Measurements from ENCODE around the gene EXOC3L1.

The EXOC3L1 gene

DNA sequence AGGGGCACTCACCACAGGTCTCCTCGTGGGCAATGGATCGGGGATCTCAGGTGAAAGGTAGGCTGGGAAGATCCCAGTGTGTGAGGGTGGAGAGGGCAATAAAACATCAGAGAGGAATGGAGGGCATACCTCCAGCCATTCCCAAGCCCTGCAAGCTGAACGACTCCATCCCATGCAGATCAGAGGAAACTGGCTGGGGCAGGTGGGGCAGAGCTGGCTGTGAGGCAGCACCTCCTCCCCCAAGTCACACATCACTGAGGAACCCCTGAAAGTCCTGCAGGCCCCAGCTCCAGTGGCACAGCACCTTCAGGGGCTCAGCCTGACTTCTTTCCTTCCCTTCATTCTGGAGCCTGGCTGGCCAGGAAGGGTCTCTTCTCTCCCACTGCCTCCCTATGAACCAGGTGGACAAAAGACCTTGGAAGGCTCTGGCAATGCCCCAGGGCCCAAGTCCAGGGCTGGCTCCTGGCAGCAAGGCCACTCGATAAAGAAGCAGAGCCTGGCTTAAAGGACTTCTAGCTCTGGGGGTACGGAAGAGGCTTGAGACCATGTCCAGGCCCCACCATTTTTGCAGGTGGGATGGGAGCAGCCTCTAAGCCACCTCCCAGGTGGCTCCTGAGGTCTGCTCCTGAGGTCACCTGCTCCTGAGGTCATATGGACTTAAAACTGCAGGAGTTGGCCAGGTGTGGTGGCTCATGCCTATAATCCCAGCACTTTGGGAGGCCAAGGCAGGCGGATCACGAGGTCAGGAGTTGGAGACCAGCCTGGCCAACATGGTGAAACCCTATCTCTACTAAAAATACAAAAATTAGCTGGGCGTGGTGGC, 23.5 kb upstream of the EXOC3L1 start:
- H3K27ac ChIP-seq (ENCODE audit: low read depth, low read length), result no peak overlapping the region
- H3K4me1 ChIP-seq (ENCODE audit: control insufficient read depth in 1 of 2, insufficient read depth in 2 of 2, low read length in 2 of 2), result peaks cover 6 to 22% of the 10 kb centered on the region in 2 donors
- H3K4me3 ChIP-seq (ENCODE audit: low read depth in 1 of 2, low read length in 2 of 2), result no peak overlapping the region
- no peaks in the 10 kb centered on the region for H3K9me3 ChIP-seq (ENCODE audit: control insufficient read depth in 1 of 2, low read length in 2 of 2)
- H3K9ac ChIP-seq (ENCODE audit: low read depth in 1 of 2, low read length in 2 of 2), result no peak overlapping the region
- H3K27me3 ChIP-seq (ENCODE audit: control insufficient read depth in 1 of 2, insufficient read depth in 2 of 2, low read length in 2 of 2), result no peaks in the 10 kb centered on the region
- no peaks in the 10 kb centered on the region for H3K36me3 ChIP-seq (ENCODE audit: control insufficient read depth in 1 of 2, insufficient read depth in 2 of 2, low read length in 2 of 2)

DNA sequence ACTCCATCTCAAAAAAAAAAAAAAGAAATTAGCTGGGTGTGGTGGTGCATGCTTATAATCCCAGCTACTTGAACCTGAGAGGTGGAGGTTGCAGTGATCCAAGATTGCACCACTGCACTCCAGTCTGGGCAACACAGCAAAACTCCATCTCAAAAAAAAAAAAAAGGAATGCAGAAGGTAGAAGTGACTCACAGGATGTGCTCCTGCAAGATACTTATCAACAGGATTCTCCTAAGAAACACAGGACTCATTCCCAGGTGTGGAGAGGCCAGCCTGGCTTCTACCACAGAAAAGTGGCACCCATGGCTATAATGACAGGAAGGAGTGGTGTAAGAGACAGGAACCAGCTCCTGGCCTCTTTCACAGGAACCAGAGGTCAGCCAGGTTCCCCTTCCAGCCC, 22.8 kb upstream of the EXOC3L1 start:
- Histone ChIP-seq H3K4me1 (ENCODE audit: control insufficient read depth in 1 of 2, insufficient read depth in 2 of 2, low read length in 2 of 2) (peaks cover 6 to 22% of the 10 kb centered on the region in 2 donors), H3K9me3 (ENCODE audit: control insufficient read depth in 1 of 2, low read length in 2 of 2) (no peaks in the 10 kb centered on the region), H3K36me3 (ENCODE audit: control insufficient read depth in 1 of 2, insufficient read depth in 2 of 2, low read length in 2 of 2) (no peaks in the 10 kb centered on the region), H3K27me3 (ENCODE audit: control insufficient read depth in 1 of 2, insufficient read depth in 2 of 2, low read length in 2 of 2) (no peaks in the 10 kb centered on the region), H3K27ac (ENCODE audit: low read depth, low read length) (no peak overlapping the region), H3K9ac (ENCODE audit: low read depth in 1 of 2, low read length in 2 of 2) (no peak overlapping the region), H3K4me3 (ENCODE audit: low read depth in 1 of 2, low read length in 2 of 2) (no peak overlapping the region)

DNA sequence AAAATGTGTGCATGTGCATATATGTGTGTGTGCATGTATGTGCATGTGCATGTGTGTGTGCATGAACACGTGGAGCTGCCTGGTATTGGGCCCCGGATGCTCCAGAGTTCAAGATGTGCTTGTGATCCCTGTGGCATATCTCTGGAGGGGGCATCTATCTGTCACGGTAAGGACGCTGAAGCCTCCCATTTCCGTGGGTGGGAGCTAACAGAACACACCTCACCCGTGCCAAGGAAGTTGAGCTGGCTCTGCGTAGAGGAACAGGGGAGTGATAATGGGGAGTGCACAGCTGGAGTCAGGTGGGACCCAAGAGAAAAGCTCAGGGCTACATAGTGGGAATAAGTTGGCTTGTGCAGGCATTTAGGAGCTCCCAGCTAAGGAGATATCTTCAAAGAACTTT, 21.7 kb upstream of the EXOC3L1 start:
- no peaks in the 10 kb centered on the region for H3K27me3 ChIP-seq (ENCODE audit: control insufficient read depth in 1 of 2, insufficient read depth in 2 of 2, low read length in 2 of 2)
- peaks cover 6 to 22% of the 10 kb centered on the region in 2 donors for H3K4me1 ChIP-seq (ENCODE audit: control insufficient read depth in 1 of 2, insufficient read depth in 2 of 2, low read length in 2 of 2)
- H3K36me3 ChIP-seq (ENCODE audit: control insufficient read depth in 1 of 2, insufficient read depth in 2 of 2, low read length in 2 of 2), result no peaks in the 10 kb centered on the region
- no peak overlapping the region for H3K27ac ChIP-seq (ENCODE audit: low read depth, low read length)
- no peak overlapping the region for H3K9ac ChIP-seq (ENCODE audit: low read depth in 1 of 2, low read length in 2 of 2)
- H3K4me3 ChIP-seq (ENCODE audit: low read depth in 1 of 2, low read length in 2 of 2), result no peak overlapping the region
- no peaks in the 10 kb centered on the region for H3K9me3 ChIP-seq (ENCODE audit: control insufficient read depth in 1 of 2, low read length in 2 of 2)

GRCh38 chr16:67210069-67210937, 20.4 kb upstream of the EXOC3L1 start:
- H3K27ac ChIP-seq (ENCODE audit: low read depth, low read length), result no peak overlapping the region
- H3K27me3 ChIP-seq (ENCODE audit: control insufficient read depth in 1 of 2, insufficient read depth in 2 of 2, low read length in 2 of 2), result no peaks in the 10 kb centered on the region
- peaks cover 6 to 16% of the 10 kb centered on the region in 2 donors for H3K4me1 ChIP-seq (ENCODE audit: control insufficient read depth in 1 of 2, insufficient read depth in 2 of 2, low read length in 2 of 2)
- H3K9me3 ChIP-seq (ENCODE audit: control insufficient read depth in 1 of 2, low read length in 2 of 2), result no peaks in the 10 kb centered on the region
- H3K9ac ChIP-seq (ENCODE audit: low read depth in 1 of 2, low read length in 2 of 2), result no peak overlapping the region
- no peaks in the 10 kb centered on the region for H3K36me3 ChIP-seq (ENCODE audit: control insufficient read depth in 1 of 2, insufficient read depth in 2 of 2, low read length in 2 of 2)
- no peak overlapping the region for H3K4me3 ChIP-seq (ENCODE audit: low read depth in 1 of 2, low read length in 2 of 2)

- Histone ChIP-seq H3K27ac (ENCODE audit: low read depth, low read length) (no peak overlapping the region), H3K9ac (ENCODE audit: low read depth in 1 of 2, low read length in 2 of 2) (no peak overlapping the region), H3K9me3 (ENCODE audit: control insufficient read depth in 1 of 2, low read length in 2 of 2) (no peaks in the 10 kb centered on the region), H3K36me3 (ENCODE audit: control insufficient read depth in 1 of 2, insufficient read depth in 2 of 2, low read length in 2 of 2) (no peaks in the 10 kb centered on the region), H3K27me3 (ENCODE audit: control insufficient read depth in 1 of 2, insufficient read depth in 2 of 2, low read length in 2 of 2) (no peaks in the 10 kb centered on the region), H3K4me3 (ENCODE audit: low read depth in 1 of 2, low read length in 2 of 2) (no peak overlapping the region), H3K4me1 (ENCODE audit: control insufficient read depth in 1 of 2, insufficient read depth in 2 of 2, low read length in 2 of 2) (peaks cover 6 to 16% of the 10 kb centered on the region in 2 donors)
Measured at GRCh38 chr16:67209565-67209964, 19.6 kb upstream of the EXOC3L1 start.

GRCh38 chr16:67208154-67208896, 18.4 kb upstream of the EXOC3L1 start:
- no peak overlapping the region for H3K4me3 ChIP-seq (ENCODE audit: low read depth in 1 of 2, low read length in 2 of 2)
- peaks cover 2 to 4% of the 10 kb centered on the region in 2 donors for H3K4me1 ChIP-seq (ENCODE audit: control insufficient read depth in 1 of 2, insufficient read depth in 2 of 2, low read length in 2 of 2)
- H3K9me3 ChIP-seq (ENCODE audit: control insufficient read depth in 1 of 2, low read length in 2 of 2), result no peaks in the 10 kb centered on the region
- H3K9ac ChIP-seq (ENCODE audit: low read depth in 1 of 2, low read length in 2 of 2), result no peak overlapping the region
- H3K36me3 ChIP-seq (ENCODE audit: control insufficient read depth in 1 of 2, insufficient read depth in 2 of 2, low read length in 2 of 2), result peaks cover 0 to 12% of the 10 kb centered on the region in 2 donors
- no peak overlapping the region for H3K27ac ChIP-seq (ENCODE audit: low read depth, low read length)
- H3K27me3 ChIP-seq (ENCODE audit: control insufficient read depth in 1 of 2, insufficient read depth in 2 of 2, low read length in 2 of 2), result no peaks in the 10 kb centered on the region

GRCh38 chr16:67207249-67208091, 17.5 kb upstream of the EXOC3L1 start:
- Histone ChIP-seq H3K4me3 (ENCODE audit: low read depth in 1 of 2, low read length in 2 of 2) (no peak overlapping the region), H3K27ac (ENCODE audit: low read depth, low read length) (no peak overlapping the region), H3K4me1 (ENCODE audit: control insufficient read depth in 1 of 2, insufficient read depth in 2 of 2, low read length in 2 of 2) (no peaks in the 10 kb centered on the region), H3K9ac (ENCODE audit: low read depth in 1 of 2, low read length in 2 of 2) (no peak overlapping the region), H3K36me3 (ENCODE audit: control insufficient read depth in 1 of 2, insufficient read depth in 2 of 2, low read length in 2 of 2) (peaks cover 3 to 20% of the 10 kb centered on the region in 2 donors), H3K27me3 (ENCODE audit: control insufficient read depth in 1 of 2, insufficient read depth in 2 of 2, low read length in 2 of 2) (no peaks in the 10 kb centered on the region), H3K9me3 (ENCODE audit: control insufficient read depth in 1 of 2, low read length in 2 of 2) (no peaks in the 10 kb centered on the region)

- peaks cover 3 to 27% of the 10 kb centered on the region in 2 donors for H3K36me3 ChIP-seq (ENCODE audit: control insufficient read depth in 1 of 2, insufficient read depth in 2 of 2, low read length in 2 of 2)
- H3K27me3 ChIP-seq (ENCODE audit: control insufficient read depth in 1 of 2, insufficient read depth in 2 of 2, low read length in 2 of 2), result no peaks in the 10 kb centered on the region
- H3K4me3 ChIP-seq (ENCODE audit: low read depth in 1 of 2, low read length in 2 of 2), result no peak overlapping the region
- no peak overlapping the region for H3K27ac ChIP-seq (ENCODE audit: low read depth, low read length)
- H3K4me1 ChIP-seq (ENCODE audit: control insufficient read depth in 1 of 2, insufficient read depth in 2 of 2, low read length in 2 of 2), result no peaks in the 10 kb centered on the region
- H3K9me3 ChIP-seq (ENCODE audit: control insufficient read depth in 1 of 2, low read length in 2 of 2), result no peaks in the 10 kb centered on the region
- H3K9ac ChIP-seq (ENCODE audit: low read depth in 1 of 2, low read length in 2 of 2), result no peak overlapping the region
Measured at GRCh38 chr16:67206838-67207248, 16.9 kb upstream of the EXOC3L1 start.

DNA sequence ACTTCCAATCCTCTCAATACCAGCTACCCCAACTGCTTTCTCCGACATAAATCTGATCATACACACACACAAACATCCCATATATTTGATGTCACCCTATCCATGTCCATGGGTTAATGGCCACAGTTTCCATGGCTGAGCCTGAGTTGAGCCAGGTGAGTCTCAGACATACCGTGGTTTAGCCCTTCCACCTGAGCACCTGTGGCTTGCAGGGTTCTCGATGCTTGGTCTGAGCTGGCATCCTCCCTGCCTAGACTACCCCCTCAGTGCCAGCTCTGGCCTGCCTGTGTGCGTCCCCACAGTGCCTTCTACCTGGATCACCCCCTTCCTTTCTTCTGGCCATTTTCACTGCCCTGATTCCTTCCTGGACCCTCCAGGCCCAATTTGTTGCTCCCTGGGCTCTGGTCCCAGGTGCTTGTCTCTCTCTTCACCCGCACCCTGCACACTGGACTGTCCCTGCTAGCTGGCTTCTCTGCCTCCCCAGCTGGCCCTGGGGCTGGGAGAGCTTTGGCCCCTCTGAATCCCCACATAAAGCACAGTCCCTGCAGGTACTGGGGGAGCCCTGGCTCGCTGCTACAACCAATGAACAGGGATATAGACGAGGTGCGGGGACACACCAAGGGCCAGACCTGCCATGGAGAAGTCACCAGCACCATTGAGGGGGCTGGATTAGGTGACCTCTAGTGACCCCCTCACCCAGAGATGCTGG, 16.3 kb upstream of the EXOC3L1 start:
- no peaks in the 10 kb centered on the region for H3K4me1 ChIP-seq (ENCODE audit: control insufficient read depth in 1 of 2, insufficient read depth in 2 of 2, low read length in 2 of 2)
- no peak overlapping the region for H3K4me3 ChIP-seq (ENCODE audit: low read depth in 1 of 2, low read length in 2 of 2)
- no peak overlapping the region for H3K9ac ChIP-seq (ENCODE audit: low read depth in 1 of 2, low read length in 2 of 2)
- no peak overlapping the region for H3K27ac ChIP-seq (ENCODE audit: low read depth, low read length)
- peaks cover 6 to 32% of the 10 kb centered on the region in 2 donors for H3K36me3 ChIP-seq (ENCODE audit: control insufficient read depth in 1 of 2, insufficient read depth in 2 of 2, low read length in 2 of 2)
- H3K27me3 ChIP-seq (ENCODE audit: control insufficient read depth in 1 of 2, insufficient read depth in 2 of 2, low read length in 2 of 2), result no peaks in the 10 kb centered on the region
- no peaks in the 10 kb centered on the region for H3K9me3 ChIP-seq (ENCODE audit: control insufficient read depth in 1 of 2, low read length in 2 of 2)
